Stimulated activated CD4-positive, alpha-beta T cell treated with anti-CD3 and anti-CD28 coated beads, Interleukin-4, amount 100 ng/mL, for 4 hours (primary cell): ENCODE data around the gene DCDC2C.
"Not testable (repeated sequence)": the region's sequence is repeated elsewhere in the genome, so short reads cannot be mapped to it uniquely, and the experiment has no call there.

Experiments used
- DNase-seq, 2 experiments: peaks; one replicate each; pipeline ENCODE4 v3.0.0-alpha.2; 2020

The DCDC2C gene

DNA sequence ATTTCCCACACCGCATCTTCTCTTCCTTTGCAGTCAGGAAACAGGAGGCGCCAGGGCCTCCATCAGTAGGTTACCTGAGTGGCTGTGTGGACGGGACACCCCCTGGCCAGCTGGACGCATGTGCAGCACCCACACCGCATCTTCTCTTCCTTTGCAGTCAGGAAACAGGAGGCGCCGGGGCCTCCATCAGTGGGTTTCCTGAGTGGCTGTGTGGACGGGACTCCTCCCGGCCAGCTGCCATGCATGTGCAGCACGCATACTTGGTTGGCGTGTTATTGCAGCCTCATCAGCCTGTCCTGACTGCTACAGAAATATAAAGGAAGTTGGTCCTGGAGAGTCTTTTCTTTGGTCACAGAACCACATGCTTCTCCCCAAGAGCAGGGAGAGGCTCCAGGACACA is 74.6 kb downstream of the DCDC2C start:
- no peak for DNase-seq

DNA sequence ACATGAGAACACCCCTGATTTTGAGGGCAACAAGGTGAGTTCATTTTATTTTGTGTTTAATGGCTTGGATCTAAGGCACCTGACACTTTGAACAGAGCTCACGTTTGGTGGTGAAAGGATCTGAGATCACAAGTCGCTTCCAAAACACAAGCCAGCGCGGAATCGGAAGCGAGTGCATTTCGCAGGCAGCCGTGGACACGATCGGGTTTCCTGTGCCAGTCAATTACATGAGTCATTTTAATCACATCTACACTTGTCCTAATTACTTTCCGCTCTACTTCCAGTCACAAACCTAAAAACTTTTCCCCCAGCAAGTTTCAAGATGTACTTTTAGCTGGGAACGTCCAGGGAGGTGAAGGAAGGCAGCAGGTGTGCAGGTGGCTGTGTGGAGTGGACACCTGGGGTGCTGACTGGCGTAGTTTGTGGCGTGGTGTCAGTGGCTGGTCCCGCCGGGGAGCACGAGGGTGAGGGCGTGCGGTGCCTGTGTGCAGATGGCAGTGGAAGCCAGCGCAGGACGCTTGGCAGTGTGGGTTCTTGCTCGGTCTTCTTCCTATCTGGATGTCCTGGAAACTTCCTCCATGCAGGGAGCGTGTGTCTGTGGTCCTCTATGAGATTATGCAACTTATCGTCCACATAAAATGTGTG is 75.6 kb downstream of the DCDC2C start:
- DNase-seq: no peak

DNA sequence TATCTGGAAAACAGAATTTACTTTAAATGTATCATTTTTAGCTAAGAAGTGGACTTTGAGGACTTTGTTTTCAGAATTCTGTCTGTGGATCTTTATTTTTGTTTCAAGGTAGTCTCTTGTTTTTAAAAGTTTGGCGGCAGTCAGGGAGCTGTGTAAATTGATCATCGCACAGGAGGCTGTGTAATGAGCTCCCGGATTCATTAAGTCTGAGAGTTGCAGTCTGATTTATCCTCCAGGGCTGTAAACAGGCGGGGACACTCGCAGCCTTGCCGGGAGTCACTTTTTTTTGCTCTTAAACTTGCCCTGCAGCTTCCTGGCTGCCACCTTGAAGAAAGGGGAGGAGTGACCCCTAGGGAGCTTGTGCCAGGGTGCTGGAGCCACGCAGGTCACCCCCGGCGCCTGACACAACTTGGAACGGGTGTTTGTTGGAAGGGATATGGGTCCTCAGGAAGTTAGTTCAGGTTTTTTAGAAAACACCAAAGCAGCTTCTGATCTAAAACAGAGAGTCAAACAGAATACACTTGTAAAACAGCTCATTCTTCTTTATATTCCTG is 76.2 kb downstream of the DCDC2C start:
- no peak for DNase-seq

DNA sequence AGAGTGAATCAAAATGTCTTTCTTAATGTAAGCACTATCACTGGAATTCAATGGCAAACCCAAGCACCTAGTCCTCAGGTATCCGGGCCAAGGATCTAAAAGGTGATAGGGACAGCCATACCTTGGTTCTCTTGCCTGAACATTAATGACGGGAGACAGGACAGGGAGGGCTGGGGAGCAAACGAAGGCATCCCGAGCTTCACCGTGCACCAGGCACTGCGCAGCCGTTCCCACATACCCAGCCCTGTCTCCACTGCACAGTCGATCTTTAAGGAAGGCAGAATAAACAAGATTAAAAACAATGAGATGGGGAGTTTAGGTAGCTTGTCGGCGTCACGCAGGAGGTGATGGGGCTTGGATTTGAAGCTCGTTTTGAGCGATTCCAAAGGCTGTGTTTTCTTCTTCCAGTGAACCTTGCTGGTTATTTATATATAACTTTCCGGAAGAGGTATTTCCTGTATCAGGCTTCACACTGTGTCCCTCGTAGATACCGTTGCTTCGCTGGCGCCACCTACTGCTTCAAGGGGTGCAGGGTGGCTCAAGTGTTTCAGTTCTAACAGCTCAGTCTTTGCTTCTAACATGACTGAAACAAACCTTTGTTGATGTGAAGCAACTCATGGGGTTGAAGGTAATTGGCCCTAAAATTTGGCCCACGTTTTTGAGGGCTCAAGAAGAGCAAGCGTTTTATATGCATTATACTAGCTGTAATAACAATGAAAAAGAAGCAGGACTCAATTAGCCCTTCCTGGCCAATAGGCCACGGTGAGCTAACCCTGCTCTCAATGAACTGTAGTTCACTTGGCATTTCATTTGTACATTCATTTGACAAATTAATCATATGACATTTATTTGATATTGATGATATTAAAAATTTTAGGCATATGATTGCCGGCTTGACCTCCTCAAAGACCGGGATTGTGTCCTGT is 77.4 kb downstream of the DCDC2C start:
- DNase-seq: peak; percentile 16 to 32

DNA sequence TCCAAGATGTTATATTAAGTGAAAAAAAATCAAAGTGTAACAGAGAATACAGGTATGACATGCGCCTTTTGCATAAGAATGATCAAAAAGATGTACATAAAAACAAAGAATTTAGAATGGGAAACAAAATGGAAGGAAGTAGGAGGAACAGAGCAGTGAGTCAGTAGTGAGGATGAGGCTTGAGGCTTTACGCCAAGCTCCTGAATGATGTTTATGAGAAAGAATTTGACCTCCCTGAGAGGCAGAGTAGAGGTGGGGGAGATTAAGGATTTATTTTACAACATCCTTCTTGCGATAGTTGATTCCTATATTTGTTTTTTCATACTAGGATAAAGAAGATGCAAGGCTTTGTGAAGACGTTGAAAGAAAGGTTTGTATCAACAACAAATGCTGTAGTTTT is 81.4 kb downstream of the DCDC2C start:
- no peak for DNase-seq

DNA sequence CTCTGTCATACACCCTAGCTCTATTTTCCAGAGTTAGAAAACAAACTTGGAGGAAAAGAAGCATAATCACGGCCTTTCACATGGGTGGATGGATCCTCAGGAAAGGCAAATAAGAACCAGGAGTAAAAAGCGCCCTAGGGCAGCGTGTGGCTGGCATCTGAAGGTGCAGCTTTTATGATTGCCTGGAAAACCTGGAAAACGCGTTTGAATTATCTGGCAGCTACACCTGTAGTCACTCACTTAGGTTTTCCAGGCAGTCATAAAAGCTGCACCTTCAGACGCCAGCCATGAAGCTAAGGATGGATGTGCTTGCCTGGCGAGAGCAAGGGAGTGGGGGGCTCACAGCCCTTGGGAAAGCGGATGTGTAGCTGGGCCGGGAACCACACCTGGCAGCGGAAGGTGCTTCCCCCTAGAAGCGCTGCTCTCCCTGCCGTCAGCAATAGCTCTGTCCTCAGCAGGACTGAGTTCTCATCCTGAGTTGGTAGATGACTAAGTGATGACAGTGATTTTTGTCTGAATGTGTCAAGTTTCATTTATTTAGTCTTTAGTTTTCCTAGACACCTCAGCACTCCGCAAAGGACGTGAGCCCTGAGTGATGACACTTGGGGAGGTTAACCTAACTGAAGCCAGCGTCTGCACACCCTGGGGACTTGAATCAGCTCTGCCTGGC is 82.0 kb downstream of the DCDC2C start:
- DNase-seq: no peak

DNA sequence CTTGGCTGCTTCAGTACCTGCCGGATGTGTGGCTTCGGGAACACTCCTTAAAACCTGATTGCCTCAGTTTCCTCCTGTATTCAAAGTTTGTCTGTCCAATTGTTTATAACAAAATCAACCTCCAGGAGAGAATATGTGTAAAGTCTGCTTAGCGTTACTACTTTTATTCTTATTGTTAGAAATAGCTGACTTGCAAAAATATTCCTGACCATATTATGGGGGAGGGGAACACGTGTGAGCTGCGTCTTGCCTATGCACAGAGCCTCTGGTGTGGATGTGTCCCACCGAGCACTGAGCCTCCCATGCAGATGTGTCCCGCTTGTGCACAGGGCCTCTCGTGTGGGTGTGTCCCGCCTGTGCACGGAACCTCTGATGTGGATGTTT is 82.5 kb downstream of the DCDC2C start:
- DNase-seq: no peak

DNA sequence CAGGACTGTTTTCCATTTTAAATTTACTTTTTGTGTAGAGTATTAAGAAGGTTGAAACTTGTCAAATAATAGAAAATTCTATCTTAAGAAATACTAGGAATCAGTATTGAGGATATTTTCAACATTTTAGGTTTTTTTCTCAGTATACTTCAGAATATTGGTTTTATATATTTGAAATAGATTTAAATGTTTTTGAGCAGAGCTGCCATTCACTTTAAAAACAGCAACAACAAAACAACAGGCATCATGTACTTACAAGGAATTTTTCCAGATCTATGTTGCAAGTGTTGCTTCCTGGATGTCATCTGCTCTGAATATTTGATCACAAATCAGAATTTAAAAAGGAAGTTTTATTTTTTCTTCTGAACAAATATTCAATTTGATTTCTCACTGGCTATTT is 84.4 kb downstream of the DCDC2C start:
- DNase-seq: no peak

DNA sequence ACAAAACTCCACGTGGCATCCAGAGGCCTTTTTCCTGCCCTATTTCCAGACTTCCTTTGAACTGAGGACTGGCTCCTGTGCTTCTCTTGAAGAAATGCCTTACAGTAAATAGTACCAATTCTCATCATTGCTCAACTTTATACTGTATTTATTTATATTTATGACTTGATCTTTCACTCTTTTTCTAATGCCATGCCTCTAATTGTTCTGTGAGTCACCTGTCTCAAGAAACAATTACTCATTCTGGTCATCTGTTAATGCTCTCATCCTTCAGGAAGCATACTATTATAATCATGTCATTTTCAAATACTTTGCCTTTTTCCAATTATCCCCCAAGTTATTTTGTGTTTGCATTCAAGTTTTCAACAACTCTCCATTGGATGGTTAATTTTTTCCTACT is 85.9 kb downstream of the DCDC2C start:
- no peak for DNase-seq

DNA sequence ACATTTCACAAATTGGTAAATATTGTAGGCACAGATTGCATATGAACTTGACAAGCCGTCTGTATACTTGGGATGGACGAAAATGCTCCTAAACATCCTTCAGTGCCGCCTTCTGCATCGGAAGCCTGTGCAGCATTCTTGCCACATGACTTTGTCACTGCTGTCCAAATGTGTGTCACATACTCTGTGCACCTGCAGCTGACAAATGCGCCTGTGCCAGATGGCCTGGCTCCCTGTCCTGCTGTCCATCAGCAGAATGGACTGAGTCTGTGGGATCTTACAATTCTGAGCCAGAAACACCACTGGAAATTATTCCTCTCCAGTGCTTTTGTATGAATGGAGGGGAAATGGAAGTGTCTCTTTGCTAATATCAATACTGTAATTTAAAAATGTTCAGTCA is 89.9 kb downstream of the DCDC2C start:
- no peak for DNase-seq

DNA sequence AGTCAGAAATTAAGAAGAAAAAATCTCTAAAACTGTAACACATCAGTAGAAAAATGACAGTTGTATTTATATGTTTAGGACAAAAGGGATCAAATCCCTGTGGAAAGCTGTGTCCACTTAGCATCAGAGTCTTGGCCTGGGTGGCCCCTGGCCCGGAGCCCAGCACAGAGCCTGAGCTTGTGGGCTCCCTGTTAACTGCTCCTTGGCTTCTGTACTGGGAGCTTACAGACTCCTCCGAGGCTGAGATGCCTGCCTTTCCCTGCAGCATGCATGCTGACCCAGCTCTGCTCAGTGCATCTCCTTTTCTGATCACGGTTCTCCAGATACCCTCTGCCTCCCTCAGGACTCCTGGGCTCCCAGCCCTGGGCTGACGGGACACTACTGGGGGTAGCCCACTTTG is 98.1 kb downstream of the DCDC2C start:
- no peak for DNase-seq

DNA sequence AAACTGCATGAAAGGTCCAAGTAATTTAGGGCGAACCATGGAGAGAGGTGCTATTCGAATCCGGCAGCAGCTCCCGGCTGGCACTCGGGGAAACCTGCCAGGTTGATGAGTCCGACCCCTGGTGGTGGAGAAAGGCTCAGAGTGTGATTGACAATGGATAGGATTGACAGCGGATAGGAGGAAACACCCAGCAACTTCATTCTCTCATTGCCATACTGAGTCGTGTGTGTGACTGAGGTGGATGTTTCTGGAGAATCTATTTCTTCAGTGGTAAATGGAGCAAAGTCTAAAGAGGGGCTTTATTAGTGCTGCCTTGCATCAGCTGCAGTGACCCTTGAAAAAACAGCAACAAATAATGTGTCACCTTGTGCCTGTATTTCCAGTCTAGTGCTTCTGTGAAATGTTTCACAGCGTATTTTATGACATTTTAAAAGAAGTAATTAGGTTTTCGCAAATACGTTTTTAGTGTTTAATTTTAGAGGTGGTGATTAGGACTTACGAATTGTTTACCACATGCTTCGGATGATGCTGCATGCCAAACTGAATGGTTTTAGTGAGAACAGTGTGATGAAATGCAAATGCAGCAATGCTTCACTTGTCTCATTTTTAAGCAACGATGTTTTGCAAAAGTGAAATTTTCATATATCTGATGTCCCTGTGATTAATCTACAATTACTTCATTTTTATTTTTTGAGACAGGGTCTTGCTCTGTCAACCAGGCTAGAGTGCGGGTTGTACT is 102.0 kb downstream of the DCDC2C start:
- no peak for DNase-seq

DNA sequence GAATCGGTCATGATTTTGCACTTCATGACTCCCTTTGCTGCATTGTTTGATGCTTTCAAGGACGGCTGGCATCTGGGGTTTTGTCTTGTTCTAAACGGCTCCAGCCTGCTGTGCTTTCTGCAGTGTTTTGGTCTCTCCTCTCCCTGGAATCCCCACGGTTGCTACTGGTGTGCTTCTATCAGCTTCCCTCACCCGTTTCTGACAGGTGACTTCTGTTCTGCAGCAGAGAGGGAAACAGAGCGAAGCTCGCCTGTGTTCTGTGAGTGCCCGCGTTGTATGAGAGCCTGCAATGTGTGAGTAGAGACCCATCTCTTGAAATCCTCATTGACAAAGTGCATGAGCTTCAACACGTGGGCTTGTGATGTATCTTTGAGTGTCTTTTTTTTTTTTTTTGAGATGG is 102.8 kb downstream of the DCDC2C start:
- DNase-seq: no peak

DNA sequence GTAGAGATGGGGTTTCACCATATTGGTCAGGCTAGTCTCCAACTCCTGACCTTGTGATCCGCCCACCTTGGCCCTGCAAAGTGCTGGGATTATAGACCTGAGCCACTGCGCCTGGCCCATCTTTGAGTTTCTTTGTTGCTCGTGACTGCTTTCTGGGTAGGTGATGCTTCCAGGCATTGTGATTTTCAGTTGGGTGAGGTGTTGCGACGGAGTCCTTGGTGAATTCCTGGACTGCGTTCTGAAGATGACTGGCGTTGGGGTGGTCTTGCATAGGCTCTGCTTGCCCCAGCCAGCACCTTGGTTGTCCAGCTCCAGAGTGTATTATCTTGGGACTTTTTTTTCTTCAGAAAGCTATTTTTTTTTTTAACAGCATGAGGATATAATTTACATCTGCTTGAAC is 103.4 kb downstream of the DCDC2C start:
- no peak for DNase-seq

DNA sequence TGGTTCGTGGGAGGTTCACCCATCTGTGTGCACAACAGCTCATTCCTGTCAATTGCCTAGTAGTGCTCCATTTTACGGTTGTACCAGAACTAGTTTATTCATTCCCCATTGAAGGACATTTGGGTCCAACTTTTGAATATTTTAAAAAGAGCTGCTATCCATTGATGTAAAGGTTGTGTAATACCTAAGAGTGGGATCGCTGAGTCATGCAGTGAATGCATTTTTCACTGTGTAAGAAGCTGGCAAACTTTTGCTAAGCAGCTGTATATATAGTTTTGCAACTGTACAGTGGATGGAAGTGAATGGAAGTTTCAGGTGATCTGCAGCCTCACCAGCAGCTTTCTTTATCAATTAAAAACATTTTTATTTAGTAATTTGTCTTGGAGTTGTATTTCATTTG is 104.5 kb downstream of the DCDC2C start:
- DNase-seq: no peak

DNA sequence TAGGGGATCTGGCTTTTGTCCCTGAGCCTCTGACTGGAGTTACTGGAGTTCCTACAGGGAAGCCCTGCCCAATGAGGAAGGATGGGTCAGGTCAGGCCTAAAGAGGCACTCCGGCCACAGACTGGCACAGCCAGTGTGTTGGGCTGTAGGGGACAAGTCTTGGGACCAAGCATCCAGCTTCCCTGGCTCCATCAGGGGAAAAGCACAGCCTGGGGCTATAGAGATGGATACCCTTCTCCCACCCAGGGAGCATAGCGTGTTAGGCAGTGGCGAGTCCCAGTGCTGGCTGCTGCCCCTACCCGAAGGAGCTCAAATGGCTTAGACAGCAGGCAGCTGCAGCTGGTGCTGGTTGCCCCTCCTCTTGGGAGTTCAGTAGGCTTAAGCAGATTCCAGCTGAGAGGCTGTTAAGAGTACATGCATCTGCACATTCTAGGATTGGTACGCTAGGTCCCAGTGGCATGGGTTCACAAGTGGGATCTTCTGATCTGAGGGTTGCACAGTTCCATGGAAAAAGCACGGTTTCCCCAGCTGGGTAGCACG is 111.4 kb downstream of the DCDC2C start:
- no peak for DNase-seq

DNA sequence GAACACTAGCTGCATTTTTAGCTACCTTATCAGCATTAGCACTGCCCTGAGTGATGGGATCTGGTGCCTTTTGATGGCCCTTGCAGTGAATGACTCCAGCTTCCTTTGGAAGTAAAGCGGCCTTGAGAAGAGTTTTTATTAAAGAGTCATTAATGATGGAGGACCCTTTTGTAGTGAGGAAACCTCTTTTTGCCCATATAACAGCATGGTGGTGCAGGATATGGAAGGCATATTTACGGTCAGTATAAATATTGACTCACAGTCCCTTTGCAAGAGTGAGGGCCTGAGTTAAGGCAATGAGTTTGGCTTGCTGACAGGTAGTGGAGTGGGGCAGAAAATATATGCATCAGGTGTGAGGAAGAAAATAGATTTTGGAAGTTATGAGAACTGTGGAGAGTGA is 113.8 kb downstream of the DCDC2C start:
- DNase-seq: not testable (repeated sequence)

DNA sequence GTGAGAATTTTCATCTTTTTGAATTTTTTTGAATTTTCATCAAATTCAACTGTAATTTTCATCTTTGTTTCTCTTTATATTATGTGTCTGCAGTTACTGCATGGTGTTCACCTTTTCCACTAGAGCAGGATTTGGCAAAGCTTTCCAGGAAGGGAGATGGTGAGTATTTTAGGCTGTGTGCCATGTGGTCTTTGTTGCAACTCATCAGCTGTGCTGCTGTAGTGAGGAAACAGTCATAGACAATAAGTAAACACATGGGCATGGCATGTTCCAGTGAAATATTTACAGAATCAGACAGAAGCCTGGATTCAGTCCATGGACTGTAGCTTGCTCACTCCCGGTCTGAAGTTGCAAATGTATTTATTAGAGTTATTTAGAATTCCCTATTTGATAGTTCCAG is 120.4 kb downstream of the DCDC2C start:
- no peak for DNase-seq

DNA sequence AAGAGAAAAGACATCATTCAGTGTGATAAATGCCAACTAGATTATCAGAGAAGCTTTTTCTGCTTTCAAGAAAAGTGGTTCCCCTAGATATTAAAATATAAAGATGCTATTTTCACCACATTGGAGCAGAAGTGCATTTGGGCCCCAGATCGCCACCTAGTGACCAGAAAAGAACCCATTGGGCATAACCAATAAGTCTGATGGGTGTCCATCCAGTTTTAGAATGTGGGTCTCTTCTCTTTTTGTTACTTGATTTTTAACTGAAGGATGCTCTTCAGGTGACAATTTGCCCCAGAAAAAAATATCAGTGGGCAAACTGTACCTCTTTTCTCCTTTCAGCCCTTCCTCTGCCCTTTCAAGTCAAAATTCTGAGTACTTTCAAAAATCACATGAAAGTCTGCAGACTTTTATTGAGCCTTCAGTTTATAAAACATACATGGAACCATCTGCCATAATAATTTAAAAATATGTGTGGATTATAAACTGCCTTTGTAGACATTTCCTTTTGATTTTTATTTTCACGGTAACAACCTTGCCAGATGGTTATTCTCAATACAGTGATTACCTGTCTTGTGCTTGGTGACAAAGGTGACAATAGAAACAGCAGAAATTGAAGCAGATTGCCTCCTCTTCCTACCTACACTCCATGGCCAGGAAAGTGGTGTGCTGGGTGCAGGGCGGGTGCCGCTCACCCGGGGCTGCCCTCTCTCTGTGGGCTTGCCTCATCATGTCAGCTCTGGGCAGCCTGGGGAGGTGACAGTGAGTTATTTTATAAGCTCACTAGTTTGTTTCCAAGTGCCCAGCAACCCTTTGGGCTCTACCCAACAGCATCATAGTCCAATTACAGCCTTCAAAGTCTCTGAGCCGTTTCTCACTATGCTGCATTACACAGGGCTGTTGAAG is 124.5 kb downstream of the DCDC2C start:
- DNase-seq: no peak

DNA sequence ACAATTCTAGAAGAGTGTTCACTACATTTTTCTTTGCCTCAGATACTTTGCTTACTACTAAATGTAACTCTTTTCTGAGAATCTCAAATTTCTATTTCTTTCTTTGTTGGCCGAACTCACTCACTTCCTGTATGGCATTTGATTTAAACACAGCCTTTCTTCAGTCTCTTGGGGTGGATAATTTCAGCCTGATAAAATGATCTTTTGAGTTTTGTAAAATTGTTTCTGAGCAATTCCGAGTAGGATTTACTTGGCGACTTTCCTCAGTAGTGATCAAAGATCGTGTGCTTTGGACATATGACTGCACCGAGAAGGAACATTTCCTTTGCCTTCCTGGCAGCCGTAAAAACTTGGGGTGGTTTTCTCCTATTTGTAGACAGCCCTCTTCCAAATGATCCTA is 127.4 kb downstream of the DCDC2C start:
- DNase-seq: no peak

DNA sequence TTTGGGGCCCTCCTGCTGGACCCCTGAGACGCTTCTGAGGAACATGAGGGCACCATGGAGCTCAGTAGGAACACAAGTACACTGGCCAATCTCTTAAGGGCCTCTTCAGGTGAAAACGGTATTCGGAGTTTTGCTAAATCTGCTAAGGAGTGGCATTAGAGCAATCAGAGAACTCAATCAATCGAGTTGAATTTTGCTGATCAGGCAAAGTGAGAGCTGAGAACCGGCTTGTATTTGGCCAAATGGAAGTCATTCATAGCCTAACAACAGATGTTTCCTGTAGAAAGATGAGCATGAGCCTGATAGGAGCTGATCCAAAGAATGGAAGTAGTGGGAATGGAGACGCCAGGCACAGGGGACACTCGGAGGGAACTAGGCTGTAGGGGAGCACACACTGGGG is 133.7 kb downstream of the DCDC2C start:
- DNase-seq: no peak

DNA sequence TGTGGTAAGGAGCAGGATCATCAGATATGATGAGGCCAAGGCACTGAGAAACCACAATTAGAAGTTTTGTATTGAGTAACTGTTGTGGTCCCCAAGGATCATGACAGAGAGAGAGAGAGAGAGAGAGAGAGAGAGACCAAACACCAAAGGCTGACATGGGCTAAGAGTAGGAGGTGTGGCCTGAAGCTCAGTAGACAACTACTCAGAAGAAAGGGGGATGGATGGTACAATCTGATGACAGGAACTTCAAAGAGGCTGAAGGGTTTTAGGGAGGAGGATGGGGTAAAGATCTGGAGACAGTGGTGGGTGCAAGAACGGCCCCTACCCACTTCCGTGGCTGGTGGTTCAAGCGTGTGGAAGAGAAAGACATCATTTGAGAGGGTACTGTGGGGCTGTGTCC is 135.0 kb downstream of the DCDC2C start:
- DNase-seq: no peak
